HG02798 (cell line): ENCODE measurements around the gene ADAMTS2.

Experiments used
- ATAC-seq: cut with Tn5 transposase; IDR thresholded peaks from one replicate; pipeline ENCODE4 v1.9.1; 2021; ENCODE audit warnings: mild to moderate bottlenecking; ENCODE audit not compliant: unreplicated experiment, poor library complexity

The ADAMTS2 gene

DNA sequence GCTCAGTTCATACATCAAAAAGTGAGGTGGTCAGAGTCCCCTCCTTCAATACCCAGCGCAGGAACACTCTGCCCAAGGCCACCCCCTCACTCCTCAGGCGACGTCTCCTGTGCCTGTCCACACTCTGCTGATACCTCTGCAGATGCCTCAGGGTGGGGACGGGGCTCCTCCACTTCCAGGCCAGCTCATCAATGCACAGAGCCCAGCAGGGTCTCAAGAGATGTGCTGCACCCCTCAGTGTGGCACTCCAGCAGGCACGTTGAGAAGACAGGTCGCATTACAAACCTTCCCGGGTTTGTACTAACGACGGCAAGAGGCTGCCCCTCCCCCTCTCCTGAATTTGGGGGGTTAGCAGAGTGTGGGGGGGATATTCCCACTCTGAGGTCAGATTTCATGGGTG lies 156.6 kb downstream of the ADAMTS2 start:
- no peak for ATAC-seq

DNA sequence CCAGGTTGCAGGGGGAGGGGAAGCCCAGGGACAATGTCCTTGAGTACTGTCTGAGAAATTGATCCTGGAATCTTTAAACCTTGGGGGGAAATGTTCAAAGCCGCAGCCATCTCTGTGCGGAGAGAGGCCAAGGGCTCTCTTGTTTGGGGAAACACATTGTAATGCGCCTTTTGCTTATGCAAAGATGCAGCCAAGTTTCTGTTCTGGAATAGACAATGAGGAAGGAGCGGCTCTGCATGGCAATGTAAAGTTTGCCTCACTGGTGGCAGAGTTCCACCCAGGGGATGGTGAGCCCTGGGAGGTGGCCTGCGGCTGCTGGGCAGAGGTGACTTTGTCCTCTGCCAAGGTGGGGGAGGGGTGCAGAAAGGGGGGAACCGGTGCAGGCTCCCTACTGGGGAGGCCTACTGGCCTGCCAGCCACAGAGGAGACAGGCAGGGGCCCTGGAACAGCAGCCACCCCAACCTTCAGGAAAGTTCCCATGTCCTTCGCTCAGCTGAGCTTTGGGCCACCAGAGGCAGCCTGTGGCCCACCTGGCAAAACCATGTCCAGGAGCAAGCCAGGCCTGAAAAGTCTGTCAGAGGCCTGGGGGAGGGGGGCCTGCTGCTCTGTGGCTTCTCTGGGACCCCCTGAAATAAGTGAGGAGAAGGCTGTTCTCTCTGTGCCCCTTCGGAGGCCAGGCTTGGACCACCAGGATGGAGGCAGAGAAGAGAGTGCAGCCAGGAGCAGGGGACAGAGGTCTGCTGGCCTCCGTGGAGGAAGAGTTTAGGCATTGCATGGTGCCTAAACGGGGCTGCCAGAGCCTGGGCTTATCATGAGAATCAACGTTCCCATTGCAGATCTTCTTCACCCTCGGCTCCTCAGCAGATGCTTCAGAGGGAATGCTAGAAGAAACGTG lies 157.3 kb downstream of the ADAMTS2 start:
- ATAC-seq: no peak

DNA sequence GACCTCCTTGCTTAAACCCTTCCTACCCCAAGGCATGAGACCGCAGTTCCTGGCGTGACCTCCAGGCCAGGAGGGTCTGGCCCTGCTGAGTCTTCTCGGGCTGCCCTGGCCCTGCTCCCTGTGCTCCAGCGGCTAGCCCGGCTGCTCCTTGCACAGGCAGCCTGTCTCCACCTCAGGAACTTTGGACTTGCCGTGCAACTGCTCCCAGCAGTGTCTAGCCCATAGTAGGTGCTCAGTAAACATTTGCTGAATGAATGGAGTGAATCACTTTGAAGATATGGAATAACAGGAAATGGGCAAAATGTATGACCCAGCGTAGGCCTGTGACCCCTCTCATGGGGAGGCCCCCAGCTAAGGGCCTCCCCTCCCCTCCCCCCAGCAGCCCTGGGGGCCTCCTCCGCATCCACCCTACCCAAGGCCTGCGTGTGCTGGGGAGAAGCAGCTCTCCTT lies 158.0 kb downstream of the ADAMTS2 start:
- ATAC-seq: no peak

DNA sequence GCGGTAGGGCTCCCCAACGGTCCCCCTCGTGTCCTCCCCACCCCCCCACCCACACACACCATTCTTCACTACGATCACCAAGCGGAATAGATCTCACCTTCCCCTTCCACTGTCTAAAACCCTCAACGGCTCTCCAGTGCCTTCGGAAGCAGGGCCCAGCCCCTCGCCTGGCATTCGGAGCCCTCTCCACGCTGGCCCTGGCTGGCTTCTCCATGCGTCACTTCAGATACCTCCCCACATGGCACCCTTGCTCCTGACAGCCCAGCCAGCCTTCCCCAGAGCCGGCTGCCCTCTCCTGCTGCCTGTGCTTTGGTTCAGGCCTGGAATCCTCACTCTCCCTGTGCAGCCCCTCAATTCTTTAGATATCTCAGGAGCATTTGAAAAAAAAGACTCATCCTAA lies 158.5 kb downstream of the ADAMTS2 start:
- no peak for ATAC-seq

DNA sequence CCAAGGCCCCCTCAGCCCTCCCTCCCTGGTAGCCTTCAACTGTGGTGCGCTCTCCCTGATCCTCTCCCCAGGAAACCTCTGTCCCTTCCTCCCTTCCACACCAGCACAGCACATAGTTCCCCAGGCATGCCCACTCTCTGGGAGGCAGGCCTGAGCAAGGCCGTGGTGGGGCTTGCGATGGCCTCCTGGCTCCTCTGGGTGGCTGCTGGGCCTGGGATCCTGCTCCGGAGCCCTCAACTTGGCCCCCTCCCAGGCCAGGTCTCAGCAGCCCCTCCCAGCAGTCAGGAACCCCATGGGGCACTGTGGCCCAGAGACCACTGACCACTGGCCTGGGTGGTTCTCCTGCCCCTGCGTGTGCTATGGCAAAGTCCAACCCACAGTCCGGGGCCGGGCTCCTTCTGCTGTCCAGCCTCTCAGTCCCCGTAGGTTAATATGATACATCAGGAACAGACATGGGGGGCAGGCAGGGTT lies 159.3 kb downstream of the ADAMTS2 start:
- no peak for ATAC-seq

DNA sequence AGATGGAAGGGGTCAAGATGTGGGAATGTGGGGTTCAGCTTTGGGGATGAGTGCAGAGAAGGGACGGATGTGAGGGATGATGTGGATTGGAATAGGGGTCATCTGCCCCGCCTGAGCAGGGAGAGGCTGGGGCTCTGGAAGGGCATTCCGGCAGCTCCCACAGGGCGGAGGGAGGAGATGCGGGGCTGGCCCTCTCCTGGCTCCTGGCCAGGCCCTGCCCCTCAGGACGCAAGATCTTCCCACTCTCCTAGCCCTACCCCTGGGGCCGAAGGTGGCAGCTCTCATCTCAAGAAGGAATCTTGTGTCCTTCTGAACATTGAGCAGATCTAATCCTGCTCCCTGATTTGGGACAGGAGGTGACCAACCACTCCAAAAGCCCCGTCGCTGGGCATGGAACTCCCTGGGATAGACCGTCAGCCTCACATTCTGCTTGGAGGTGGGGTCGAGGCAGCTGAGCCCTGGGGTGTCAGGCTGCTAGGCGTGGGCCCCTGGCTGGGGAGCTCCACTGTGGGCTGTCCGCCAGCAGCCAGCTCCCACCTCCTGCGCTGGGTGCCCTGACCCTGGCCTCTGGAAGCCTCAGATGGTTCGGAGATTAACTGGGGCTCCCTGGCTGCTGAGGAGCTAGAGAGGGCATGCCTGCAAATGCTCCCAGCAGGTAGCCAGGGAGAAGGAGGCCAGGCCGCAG lies 159.9 kb downstream of the ADAMTS2 start:
- no peak for ATAC-seq

DNA sequence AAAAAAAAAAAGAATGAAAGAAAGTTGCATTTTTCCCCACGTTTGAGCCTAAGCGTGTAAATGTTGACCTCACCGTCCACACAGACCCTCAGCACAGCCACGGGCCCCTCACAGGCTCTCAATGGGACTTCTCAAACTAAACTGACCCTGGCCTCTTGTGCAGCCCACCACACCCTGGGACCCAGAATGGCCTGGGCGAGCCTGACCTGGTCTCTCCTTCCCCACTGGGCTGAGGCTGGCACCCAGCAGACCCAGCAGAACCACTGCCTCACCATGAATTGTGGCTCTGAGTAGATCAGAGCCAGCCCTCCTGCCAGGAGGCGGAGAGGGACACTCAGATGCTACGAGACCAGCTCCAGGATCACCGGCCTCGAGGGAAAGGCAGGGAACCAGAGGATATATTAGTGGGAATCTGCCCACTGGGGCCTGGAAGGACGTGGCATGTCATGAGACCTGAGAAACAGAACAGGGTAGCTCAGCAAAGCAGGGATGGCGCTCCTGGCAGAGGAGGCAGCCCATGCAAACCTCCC lies 160.7 kb downstream of the ADAMTS2 start:
- ATAC-seq: no peak

DNA sequence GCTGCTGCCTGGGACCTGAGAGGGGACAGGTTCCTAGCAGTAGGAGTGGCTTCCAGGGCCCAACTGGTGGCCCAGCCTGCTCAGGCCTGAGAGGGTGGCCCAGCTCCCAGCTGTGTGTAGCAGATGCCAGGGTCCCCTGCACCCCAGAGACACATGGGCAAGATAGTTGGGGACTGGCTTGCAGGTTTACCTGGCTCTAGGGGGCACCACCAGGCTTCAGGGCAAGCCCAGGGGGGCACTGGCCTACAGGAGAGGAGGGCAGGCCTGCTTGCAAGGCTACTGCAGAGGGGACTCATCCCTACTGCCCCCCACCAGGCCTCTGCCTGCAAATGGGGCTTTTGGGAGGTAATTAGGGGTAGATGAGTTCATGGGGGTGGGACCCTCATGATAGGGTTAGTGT lies 161.8 kb downstream of the ADAMTS2 start:
- no peak for ATAC-seq

DNA sequence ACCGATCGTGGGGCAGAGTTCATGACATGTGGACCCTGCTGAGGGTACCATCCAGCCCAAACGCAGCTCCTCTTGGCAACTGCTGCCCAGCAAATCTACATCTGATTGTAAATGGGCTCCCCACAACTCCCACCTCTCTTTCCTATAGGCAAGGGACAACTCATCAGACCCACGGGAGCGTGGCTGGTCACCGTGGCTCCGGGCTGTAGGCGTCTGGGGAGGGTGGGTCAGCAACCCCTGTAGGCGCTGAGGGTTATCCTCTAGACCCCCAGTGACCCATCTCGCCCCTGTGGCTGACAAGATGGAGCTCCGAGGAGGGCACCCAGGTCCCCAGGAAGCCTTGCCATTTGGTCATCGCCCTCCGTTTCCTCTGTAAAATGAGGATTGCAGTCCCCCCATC lies 162.7 kb downstream of the ADAMTS2 start:
- ATAC-seq: no peak

DNA sequence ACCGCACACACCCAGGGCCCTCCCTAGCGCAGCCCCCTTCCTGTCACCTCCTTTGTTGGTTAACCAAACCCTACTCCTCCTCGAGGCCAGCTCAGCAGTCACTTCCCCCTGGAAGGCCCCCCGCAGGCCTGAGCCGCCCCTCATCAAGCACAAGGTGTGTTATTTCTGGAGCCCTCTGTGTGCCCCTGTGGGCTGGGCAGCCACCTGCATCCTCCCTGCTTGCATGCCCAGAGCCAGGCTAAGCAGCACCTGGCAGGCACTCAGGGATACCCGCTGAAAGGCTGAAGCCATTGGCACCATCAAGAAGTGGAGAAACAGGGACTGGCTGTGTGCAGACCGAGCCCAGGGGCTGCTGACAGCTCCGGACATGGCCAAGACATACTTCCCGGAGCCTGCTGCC lies 163.3 kb downstream of the ADAMTS2 start:
- ATAC-seq: no peak

DNA sequence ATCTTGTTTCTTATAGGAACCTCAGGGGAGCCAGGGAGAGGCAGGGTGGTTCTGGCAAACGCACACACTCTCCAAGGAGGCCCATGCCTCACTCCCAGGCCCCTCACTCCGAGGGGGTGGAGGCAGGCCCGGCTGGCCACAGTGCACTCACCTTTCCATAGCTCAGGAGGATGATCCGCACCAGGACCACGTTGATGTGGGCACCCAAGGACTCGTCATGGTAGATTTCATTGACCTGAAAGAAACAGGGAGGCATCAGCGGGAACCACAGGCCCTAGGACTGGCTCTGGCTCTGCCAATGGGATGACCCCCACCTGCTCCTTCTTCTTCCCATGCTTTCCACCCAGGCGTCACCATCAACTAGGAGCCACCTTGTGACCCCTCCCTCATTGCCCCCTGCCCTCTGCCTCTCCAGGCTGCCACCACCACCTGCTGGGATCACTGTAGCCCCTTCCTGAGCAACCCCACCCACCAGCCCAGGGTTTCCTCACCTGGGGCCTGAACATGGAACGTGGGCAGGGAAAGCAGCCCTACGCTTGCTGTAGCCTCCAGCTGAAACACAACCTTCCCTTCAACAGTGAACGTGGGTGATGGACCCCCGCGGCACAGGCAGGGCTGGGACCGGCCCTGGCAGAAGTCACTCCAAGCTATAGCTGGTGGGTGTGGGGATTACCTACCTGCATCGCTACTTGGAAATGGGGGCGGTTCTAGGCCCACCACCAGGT lies 164.2 kb downstream of the ADAMTS2 start:
- ATAC-seq: no peak

DNA sequence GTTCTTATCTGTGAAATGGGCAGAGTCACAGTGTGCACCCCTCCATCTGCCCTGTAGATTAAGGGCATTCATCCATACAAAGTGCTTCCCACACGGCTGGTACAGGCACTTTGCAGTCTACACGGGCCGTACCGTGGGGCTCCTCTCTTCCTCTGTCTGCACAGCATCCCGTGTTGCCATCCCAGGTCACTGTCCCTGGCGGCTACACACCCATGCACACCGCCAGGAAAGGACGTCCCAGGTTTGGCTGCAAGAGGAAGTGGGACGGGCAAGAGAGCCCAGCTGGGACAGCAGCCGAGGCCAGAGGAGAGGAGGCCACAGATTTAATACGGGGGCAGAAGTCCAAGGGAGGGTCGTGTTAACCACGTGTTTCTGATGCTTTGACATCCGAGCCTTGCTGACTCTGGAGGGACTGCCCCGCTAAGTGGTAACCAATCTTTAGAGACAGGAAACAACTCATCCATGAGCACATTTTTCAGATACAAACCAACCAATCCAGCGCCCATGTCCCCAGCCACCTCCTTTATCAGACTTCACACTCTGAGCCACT lies 165.1 kb downstream of the ADAMTS2 start:
- no peak for ATAC-seq

DNA sequence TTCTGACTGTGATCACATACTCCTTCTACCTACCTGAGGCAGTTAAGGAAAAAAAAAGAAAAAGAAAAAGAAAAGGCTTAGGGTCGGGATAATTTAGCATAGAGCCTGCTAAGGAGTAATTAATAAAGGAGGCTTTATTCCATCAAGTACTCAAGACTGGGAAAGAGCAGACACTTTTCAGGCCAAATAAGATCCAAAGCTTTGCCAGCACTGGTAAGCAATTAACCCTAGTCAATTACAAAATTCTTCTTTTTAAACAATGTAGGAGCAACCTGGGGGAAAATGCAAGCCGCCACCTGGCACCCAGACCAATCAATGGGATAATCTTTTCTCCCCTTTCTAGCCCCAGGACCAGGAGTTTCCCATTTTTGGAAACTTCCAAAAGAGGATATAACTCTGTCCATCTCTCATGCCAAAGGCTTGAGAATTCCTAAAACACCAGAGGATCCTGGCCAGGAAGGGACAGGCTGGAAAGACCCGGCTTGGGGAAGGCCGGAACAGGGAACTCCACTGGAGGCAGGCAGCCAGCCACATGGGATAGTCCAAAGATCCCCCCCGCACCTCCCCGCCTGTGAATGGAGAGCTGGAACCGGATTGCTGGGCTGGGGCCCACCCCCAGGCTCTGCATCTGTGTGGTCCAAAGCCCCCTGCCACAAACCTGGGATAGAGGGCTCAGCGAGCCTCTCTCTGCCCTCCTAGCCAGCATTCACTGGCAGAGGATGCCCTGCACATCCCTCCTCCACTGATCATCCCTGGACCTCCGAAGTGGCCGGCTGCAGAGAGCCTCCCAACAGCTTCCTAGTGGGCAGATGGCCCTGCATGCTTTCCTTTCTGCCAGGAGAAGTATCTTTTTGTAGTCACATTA lies 167.3 kb downstream of the ADAMTS2 start:
- no peak for ATAC-seq

DNA sequence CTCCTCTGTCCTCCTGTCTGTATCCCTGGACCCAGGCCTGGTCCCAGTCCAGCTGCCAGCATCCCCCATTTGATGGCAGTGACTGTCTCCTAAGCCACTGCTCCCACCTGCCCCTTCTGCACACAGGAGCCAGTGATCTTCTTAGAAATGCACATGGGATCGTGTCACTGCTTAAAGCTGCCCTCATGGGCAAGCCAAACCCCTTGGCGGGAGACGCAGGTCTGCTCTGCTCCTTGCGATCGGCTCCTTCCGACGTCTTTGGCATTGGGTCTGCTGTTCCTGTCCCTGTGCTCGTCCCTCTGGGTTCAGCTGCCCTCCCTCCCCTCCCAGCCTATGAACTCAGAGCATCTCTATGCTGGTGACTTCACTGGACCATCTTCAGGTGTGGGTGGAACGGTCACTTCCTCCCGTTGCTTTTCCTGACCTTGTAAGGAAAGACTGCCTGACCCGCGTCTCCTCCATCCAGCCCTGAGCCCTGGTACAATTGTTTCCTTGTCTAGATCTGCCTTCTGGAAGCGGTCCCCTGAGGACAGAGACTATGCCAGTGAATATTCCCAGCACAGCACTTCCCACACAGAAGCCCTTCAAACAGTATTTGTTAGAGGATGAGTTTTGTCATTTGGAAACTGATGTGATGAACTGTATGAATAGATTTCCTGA lies 168.6 kb downstream of the ADAMTS2 start:
- ATAC-seq: no peak

DNA sequence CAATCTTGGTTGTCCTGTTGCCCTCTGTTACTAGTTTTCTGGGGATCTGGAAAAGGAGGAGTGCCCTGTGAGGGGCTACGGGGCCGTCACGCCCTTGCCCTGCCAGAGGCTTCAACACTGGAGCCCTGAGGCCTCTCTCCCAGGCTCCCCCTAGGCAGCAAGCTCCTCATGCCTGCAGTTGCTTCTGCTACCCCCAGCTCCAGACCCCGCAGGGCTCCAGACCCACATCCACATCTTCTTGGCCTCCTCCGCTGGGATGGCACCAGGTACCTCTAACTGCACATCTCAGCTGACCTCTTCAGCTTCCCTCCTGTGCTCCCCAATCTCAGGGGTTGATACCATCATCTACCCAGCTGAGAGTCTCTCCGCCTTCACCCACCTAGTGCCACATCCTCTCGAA lies 169.1 kb downstream of the ADAMTS2 start:
- ATAC-seq: no peak

DNA sequence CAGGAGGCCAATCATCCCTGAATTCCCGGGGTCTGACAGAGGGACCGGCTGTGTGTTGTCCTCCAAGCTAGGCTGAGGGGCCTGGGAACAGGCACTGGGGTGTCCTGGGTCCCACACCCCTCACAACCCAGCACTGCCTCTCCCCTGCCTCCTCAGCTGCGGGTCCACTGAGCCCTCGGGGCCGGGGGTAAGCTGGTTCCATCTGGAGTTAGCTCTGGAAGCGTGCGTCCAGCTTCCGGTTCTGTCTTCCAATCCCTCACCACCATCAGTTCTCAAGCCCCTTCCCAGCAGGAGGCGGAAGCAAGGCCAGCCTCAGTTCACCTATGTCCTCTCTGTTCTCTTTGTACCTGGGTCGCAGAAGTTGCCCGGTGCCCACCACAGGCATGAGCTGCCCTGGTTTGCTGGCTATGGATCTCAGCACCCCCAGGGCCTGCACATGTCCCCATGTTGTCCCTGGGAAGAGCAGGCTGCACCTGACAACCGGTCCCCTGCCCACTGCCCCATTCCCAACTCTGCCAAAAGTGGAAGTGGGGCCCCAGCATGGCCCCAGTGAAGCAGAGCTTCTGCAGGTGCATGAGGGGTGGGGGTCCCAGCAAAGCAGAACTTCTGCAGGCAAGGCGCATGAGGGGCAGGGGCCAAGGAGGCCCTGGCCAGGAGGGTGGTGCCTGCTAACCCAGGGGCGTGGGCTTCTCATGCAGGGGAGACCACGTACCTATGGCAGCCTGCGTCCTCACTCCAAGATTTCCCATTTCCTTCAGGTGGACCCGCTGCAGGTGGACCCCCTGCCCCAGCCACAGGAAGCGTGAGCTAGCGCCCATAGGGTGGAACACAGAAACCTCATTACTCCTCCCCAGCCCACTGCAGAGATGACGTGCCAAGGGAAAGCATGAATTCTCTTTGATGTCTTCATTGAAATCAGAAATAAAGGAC lies 173.2 kb downstream of the ADAMTS2 start:
- ATAC-seq: no peak

DNA sequence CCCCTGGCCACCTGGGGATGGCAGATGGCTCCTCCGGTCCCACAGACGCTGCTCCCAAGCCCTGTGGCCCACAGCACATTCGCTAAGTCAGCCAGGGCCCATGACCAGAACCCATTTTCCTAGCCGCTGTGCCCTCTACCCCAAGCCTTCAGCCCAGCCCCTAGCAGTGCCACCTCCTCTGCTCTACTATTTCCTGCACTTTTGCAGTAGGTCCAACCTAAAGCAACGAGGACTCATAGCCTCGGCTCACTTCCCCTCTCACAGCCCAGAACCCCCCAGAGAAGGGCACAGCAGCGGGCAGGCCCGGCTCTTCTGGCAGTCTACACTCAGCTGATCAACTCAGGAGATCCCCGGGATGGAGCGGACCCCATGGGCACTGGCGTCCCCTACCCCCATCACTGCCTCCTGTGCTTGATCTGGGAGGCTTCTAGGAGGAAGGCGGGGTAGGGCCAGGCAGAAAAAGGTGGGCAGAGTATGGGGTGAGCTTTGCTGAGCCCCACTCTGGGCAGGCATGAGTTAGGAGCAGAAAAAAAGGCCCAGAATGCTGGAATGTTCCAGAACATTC lies 173.9 kb downstream of the ADAMTS2 start:
- ATAC-seq: no peak

DNA sequence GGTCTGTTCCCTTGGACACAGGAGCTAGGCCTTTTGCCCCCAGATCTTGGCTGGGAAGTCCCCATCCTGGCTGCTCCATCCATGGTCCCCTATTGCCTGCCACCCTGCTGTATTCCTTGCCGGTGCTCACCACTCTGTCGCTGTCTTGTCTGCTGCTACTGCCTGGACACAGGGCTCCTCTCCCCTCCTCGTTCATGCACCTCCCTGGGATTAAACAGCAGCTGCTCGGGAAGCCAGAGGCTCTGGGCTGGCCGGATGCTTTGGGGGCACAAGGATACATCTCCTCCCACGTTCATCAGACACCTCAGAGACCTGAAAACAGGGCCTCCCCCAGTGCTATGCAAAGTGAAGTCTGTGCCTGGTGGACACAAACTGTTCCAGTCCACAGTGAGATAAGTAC lies 174.7 kb downstream of the ADAMTS2 start:
- ATAC-seq: no peak
